ENCODE data around the gene KCNAB2.

The KCNAB2 gene

DNA sequence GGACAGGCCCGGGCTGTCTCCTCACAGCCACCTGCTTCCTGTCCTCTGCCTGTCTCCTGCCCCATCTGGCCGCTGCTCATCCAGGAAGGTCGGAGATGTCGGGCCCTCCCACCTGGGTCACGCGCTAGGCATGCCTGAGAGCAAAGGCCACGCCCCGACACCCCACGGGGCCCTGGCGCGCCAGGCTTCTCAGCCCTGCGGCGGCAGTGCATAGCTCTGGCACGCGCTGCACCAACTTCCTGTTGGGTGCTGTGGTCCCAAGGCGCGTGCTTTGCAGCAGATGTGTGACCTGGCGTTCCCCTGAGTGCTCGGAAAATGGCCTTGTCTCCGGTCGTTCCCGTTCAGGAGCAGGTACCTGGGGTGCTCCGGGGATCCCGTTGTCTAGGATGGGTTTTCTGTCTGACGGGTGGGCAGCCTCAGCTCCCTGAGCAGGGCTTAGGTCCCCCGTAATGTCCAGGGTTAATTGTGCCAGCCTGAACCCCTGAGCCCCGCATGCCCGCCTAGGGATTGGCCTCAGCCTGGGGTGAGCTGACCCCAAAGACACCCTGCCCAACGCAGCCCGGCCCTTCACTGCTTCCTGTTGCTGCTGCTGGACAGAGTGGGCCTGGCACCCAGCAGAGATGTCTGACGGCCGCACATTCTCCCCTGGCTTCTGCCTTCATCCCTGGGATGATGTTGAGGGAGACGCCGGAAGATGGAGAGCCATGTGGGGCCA lies 19.4 kb upstream of the KCNAB2 start:
- Histone ChIP-seq H3K27me3 (replicated peaks; ENCODE audit: control insufficient read depth, insufficient read depth, low read length) (no peaks in the 10 kb centered on the region), H3K4me3 (replicated peaks; ENCODE audit: low read depth, low read length) (peak overlapping the region; percentile 75), H3K36me3 (ENCODE audit: control insufficient read depth, insufficient read depth, low read length) (peaks cover 4% of the 10 kb centered on the region; the same call in 1 of the 2 replicates)
- DNase-seq (ENCODE audit: extremely low read depth, insufficient read length), result peak; percentile 94
- TF ChIP-seq, protein P1, sequence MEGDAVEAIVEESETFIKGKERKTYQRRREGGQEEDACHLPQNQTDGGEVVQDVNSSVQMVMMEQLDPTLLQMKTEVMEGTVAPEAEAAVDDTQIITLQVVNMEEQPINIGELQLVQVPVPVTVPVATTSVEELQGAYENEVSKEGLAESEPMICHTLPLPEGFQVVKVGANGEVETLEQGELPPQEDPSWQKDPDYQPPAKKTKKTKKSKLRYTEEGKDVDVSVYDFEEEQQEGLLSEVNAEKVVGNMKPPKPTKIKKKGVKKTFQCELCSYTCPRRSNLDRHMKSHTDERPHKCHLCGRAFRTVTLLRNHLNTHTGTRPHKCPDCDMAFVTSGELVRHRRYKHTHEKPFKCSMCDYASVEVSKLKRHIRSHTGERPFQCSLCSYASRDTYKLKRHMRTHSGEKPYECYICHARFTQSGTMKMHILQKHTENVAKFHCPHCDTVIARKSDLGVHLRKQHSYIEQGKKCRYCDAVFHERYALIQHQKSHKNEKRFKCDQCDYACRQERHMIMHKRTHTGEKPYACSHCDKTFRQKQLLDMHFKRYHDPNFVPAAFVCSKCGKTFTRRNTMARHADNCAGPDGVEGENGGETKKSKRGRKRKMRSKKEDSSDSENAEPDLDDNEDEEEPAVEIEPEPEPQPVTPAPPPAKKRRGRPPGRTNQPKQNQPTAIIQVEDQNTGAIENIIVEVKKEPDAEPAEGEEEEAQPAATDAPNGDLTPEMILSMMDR (IDR thresholded peaks at IDR 0.05; ENCODE audit: insufficient read depth, low read length, poor library complexity, severe bottlenecking), result no peak

DNA sequence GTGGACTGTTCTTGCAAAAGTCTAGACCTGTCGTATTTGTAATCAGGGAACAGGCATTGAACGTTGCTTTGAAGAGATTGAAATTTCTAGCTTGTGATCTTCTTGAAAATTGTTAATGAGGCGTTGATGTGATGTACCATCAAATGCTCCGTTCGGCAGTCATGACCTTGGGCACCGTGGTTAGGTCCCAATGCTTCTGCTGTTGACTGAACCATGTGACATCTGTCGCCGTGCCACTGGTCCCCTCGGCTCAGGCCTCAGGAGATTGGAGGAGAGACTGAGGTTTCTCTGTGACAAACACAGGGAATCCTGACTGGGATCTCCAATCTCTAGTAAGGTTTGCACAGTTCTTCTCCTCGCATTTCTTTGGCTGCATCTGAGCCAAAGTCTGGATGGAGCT lies 18.1 kb upstream of the KCNAB2 start:
- TF ChIP-seq, protein P1 (IDR thresholded peaks at IDR 0.05; ENCODE audit: insufficient read depth, low read length, poor library complexity, severe bottlenecking), result no peak
- Histone ChIP-seq H3K4me3 (replicated peaks; ENCODE audit: low read depth, low read length) (peak overlapping the region; percentile 75), H3K27me3 (replicated peaks; ENCODE audit: control insufficient read depth, insufficient read depth, low read length) (no peaks in the 10 kb centered on the region), H3K36me3 (ENCODE audit: control insufficient read depth, insufficient read depth, low read length) (peaks cover 4% of the 10 kb centered on the region; the same call in 1 of the 2 replicates)
- DNase-seq (ENCODE audit: extremely low read depth, insufficient read length), result no peak

DNA sequence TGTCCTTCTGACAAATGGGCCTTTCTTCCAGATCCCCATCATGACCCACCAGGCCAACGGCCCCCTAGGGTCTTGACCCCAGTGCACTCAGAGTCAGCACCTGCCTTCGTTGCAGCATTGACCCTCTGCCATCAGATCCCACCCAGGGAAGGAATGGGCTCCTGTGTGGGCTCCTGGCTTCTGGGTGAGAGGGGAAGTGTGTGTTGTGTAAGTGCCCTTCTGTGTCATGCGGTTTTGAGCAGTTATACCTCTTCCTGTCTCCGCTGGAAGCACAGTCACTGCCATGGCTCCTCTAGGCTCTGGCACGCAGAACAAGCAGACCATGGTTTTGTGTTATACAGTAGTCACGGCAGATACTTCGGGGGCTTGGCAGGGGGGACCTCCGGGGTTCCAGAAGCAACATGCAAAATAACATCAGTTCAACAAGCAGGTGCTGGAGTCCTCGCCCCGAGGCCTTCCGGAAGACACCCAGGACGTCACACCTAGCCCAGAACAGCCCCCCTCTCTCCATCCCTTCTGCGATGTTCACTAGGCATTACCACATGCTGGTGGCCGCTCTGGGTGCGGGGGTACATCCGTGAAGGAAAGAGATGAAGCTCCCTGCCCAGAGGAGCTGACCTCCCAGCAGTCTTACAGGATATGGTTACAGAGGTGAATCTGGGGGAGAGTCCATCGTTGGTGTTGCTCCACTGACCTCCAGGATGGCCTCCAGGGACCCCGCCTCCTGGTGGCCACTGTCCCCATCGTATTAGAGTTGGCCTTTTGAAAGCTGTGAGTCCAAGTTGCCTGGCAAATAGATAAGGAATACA lies 17.4 kb upstream of the KCNAB2 start:
- Histone ChIP-seq H3K4me3 (replicated peaks; ENCODE audit: low read depth, low read length) (peak overlapping the region; percentile 75), H3K27me3 (replicated peaks; ENCODE audit: control insufficient read depth, insufficient read depth, low read length) (no peaks in the 10 kb centered on the region), H3K36me3 (ENCODE audit: control insufficient read depth, insufficient read depth, low read length) (peaks cover 6% of the 10 kb centered on the region; the same call in 1 of the 2 replicates)
- TF ChIP-seq, protein P1 (IDR thresholded peaks at IDR 0.05; ENCODE audit: insufficient read depth, low read length, poor library complexity, severe bottlenecking), result peak; percentile 16
- DNase-seq (ENCODE audit: extremely low read depth, insufficient read length), result peak; percentile 58

DNA sequence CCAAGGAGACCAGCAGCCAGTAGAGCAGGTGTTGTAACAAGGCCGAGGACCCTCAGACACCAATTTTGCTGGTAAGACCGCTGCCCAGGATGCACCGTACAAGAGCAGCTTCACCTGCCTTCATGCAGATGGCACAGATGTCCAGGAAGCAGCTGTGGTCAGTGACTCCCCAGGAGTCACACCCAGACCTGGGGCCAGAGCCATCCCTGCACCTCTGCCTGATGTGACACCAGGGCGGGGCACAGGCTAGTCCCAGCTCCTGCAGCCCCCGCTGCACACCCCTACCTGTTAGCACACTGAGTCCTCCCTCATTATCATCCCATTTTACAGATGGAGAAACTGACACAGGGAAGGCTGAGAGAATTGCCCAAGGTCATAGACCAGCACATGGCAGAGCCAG lies 16.3 kb upstream of the KCNAB2 start:
- H3K36me3 ChIP-seq (ENCODE audit: control insufficient read depth, insufficient read depth, low read length), result peaks cover 8% of the 10 kb centered on the region; the same call in 1 of the 2 replicates
- TF ChIP-seq, protein P1 (IDR thresholded peaks at IDR 0.05; ENCODE audit: insufficient read depth, low read length, poor library complexity, severe bottlenecking), result no peak
- no peaks in the 10 kb centered on the region for H3K27me3 ChIP-seq (replicated peaks; ENCODE audit: control insufficient read depth, insufficient read depth, low read length)
- no peak overlapping the region for H3K4me3 ChIP-seq (replicated peaks; ENCODE audit: low read depth, low read length)
- no peak for DNase-seq (ENCODE audit: extremely low read depth, insufficient read length)

DNA sequence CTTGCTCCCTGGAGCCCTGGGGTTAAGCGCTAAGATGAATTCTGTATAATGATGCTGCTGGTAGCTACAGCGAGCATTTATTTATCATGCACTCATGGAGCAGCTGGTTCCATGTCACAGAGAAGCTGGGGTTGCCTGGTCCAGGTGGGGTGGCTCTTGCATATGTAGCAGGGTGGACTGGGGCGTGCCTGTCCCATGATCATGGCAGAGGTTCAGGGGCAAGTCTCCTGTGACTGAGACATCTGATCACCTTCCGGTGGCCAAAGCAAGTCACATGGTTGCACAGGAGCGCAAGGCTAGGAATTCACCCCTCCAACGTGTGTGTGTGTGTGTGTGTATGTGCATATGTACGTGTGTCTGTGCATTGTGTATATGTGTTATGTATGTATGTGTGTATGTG lies 15.6 kb upstream of the KCNAB2 start:
- peaks cover 11% of the 10 kb centered on the region for H3K36me3 ChIP-seq (ENCODE audit: control insufficient read depth, insufficient read depth, low read length)
- H3K4me3 ChIP-seq (replicated peaks; ENCODE audit: low read depth, low read length), result no peak overlapping the region
- no peak for DNase-seq (ENCODE audit: extremely low read depth, insufficient read length)
- H3K27me3 ChIP-seq (replicated peaks; ENCODE audit: control insufficient read depth, insufficient read depth, low read length), result no peaks in the 10 kb centered on the region
- TF ChIP-seq, protein P1 (IDR thresholded peaks at IDR 0.05; ENCODE audit: insufficient read depth, low read length, poor library complexity, severe bottlenecking), result no peak
